K562 (cell line): ENCODE measurements around the gene CNKSR3.

Experiments
- CTCF ChIP-seq, 3 experiments: IDR thresholded peaks in 2 of 3; conservative IDR thresholded peaks in 1 of 3; 2 replicates each; pipeline ENCODE4 v1.5.1; 2011 to 2012; ENCODE audit warnings: low read length in 3 of 3, mild to moderate bottlenecking in 3 of 3, control low read depth in 2 of 3, improper control_type of control experiment in 1 of 3, inconsistent platforms in 1 of 3, low read depth in 1 of 3, mixed read lengths in 1 of 3, moderate library complexity in 1 of 3; ENCODE audit not compliant: insufficient read depth in 2 of 3
- EP300 ChIP-seq: IDR thresholded peaks from 2 replicates; pipeline ENCODE4 v1.6.1; 2012; ENCODE audit warnings: low read length, improper control_type of control experiment
- POLR2A ChIP-seq: fragments of 450-650 bp; conservative IDR thresholded peaks from 2 replicates; pipeline ENCODE4 v1.6.1; 2016
- TARDBP ChIP-seq: fragments of 450-650 bp; IDR thresholded peaks from 2 replicates; pipeline ENCODE4 v1.6.1; 2016
- ZKSCAN1 ChIP-seq: fragments of 150-350 bp; IDR thresholded peaks from 2 replicates; pipeline ENCODE4 v1.6.1; 2016; ENCODE audit warnings: low read depth, low read length
- ZNF785 ChIP-seq: fragments of 250-450 bp; sonication (Bioruptor Pico); IDR thresholded peaks from 2 replicates; pipeline ENCODE4 v1.4.0; 2020; ENCODE audit warnings: mild to moderate bottlenecking

DNA sequence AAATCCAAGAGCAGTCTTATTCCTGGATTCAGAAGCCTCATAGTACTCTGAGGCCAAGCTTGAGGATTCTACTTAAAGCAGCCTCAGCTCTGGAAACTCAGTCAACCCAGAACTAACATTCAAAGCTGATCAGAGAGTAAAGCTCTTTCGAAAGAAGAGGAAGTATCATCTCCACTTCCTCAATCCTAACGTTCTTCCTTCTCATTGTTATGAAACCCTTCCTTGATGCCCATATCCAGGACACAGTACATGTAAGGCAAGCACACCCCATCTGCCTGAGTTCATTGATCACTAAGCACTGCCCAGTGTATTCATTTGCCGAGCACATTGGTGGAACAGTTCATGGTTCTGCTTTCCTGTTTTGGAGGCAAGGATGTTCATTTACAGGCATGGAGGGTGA, 153.8 kb downstream of the CNKSR3 start, which contains the start of gene IPCEF1:
- TF ChIP-seq TARDBP (no peak), POLR2A (no peak), EP300 (no peak), CTCF (IDR thresholded peaks at IDR 0.05 in 2 of 3, conservative IDR thresholded peaks at IDR 0.05 in 1 of 3; ENCODE audit: insufficient read depth in 2 of 3, low read depth in 1 of 3, low read length in 3 of 3) (no peak), ZKSCAN1 (no peak), ZNF785 (CRISPR knock-in tag) (no peak)
